GM23338 (cell line): Measurements from ENCODE around the gene CKLF. TPM values are rescaled to one million over a fixed set of nuclear protein-coding genes. Genes with fewer than 3 reads are reported as not detected.

Experiments used
- ATAC-seq: fragments of 200-7000 bp; cut with Tn5 transposase; 3 replicates; pipeline ENCODE4 v1.9.1; 2020
- DNase-seq: peaks from one replicate; pipeline ENCODE4 v3.0.0-alpha.2; 2015; ENCODE audit warnings: low spot score
- H2AFZ ChIP-seq: fragments of 200-600 bp; sonication (generic); 2 replicates; pipeline ENCODE4 v1.8.0; 2016; ENCODE audit warnings: antibody characterized with exemption, mild to moderate bottlenecking, moderate library complexity
- H3F3A ChIP-seq: fragments of 200-600 bp; sonication (generic); replicated peaks from 2 replicates; pipeline ENCODE4 v1.8.0; 2017; ENCODE audit warnings: antibody characterized with exemption, mixed run types, low read depth
- H3K27ac ChIP-seq: fragments of 200-600 bp; sonication (generic); 2 replicates; pipeline ENCODE4 v1.6.1; 2016; ENCODE audit warnings: low read depth
- H3K27me3 ChIP-seq: fragments of 200-600 bp; sonication (generic); 2 replicates; pipeline ENCODE4 v1.8.0; 2016; ENCODE audit warnings: mild to moderate bottlenecking, mixed run types, moderate library complexity; ENCODE audit not compliant: insufficient read depth
- H3K36me3 ChIP-seq: fragments of 200-600 bp; sonication (generic); 2 replicates; pipeline ENCODE4 v1.8.0; 2016; ENCODE audit warnings: mild to moderate bottlenecking; ENCODE audit not compliant: insufficient read depth
- H3K4me1 ChIP-seq: fragments of 200-600 bp; sonication (generic); 2 replicates; pipeline ENCODE4 v1.8.0; 2016; ENCODE audit warnings: mild to moderate bottlenecking, moderate library complexity; ENCODE audit not compliant: insufficient read depth
- H3K4me2 ChIP-seq: fragments of 200-600 bp; sonication (generic); 2 replicates; pipeline ENCODE4 v1.7.1; 2017; ENCODE audit warnings: mixed run types
- H3K4me3 ChIP-seq: fragments of 200-600 bp; sonication (generic); 2 replicates; pipeline ENCODE4 v1.6.1; 2016; ENCODE audit warnings: mixed run types
- H3K79me2 ChIP-seq: fragments of 200-600 bp; sonication (generic); replicated peaks from 2 replicates; pipeline ENCODE4 v1.8.0; 2017; ENCODE audit warnings: mild to moderate bottlenecking; ENCODE audit not compliant: insufficient read depth
- H3K9me2 ChIP-seq: fragments of 200-600 bp; sonication (generic); 2 replicates; pipeline ENCODE4 v1.8.0; 2017; ENCODE audit not compliant: insufficient read depth
- H4K20me1 ChIP-seq: fragments of 200-600 bp; sonication (generic); replicated peaks from 2 replicates; pipeline ENCODE4 v1.8.0; 2017; ENCODE audit warnings: mild to moderate bottlenecking; ENCODE audit not compliant: insufficient read depth
- H3K27ac Mint-ChIP-seq: 2 replicates; pipeline ENCODE4 v1.8.0; 2020; ENCODE audit warnings: inconsistent platforms, mild to moderate bottlenecking, moderate library complexity, mixed read lengths
- H3K27me3 Mint-ChIP-seq: 3 replicates; pipeline ENCODE4 v1.8.0; 2022; ENCODE audit warnings: low read depth, mild to moderate bottlenecking, moderate library complexity, mixed read lengths, inconsistent platforms; ENCODE audit not compliant: insufficient read depth, poor library complexity
- H3K36me3 Mint-ChIP-seq: 3 replicates; pipeline ENCODE4 v1.8.0; 2021; ENCODE audit warnings: low read depth, mild to moderate bottlenecking, inconsistent platforms, moderate library complexity, mixed read lengths
- H3K4me1 Mint-ChIP-seq: 3 replicates; pipeline ENCODE4 v1.8.0; 2020; ENCODE audit warnings: mild to moderate bottlenecking, inconsistent platforms, mixed read lengths
- H3K4me3 Mint-ChIP-seq: 3 replicates; pipeline ENCODE4 v1.8.0; 2021; ENCODE audit warnings: moderate library complexity, mild to moderate bottlenecking, inconsistent platforms, mixed read lengths
- H3K9me3 Mint-ChIP-seq: 3 replicates; pipeline ENCODE4 v1.8.0; 2020; ENCODE audit warnings: moderate library complexity, mild to moderate bottlenecking, inconsistent platforms, mixed read lengths
- EZH2 ChIP-seq: fragments of 200-600 bp; sonication (generic); IDR thresholded peaks from one replicate; pipeline ENCODE4 v1.8.0; 2017; ENCODE audit warnings: antibody characterized with exemption, mild to moderate bottlenecking, low read depth; ENCODE audit not compliant: unreplicated experiment
- JUNB ChIP-seq: IDR thresholded peaks from one replicate; pipeline ENCODE4 v1.6.1; 2016; ENCODE audit warnings: antibody characterized with exemption; ENCODE audit not compliant: unreplicated experiment
- NANOG ChIP-seq: IDR thresholded peaks from 2 replicates; pipeline ENCODE4 v1.6.1; 2016; ENCODE audit warnings: antibody characterized with exemption, borderline replicate concordance
- STAT1 ChIP-seq: IDR thresholded peaks from one replicate; pipeline ENCODE4 v1.6.1; 2016; ENCODE audit warnings: antibody characterized with exemption; ENCODE audit not compliant: unreplicated experiment
- ZNF114 ChIP-seq: fragments of 250-450 bp; sonication (Bioruptor Pico); IDR thresholded peaks from 2 replicates; pipeline ENCODE4 v1.5.0; 2020; ENCODE audit warnings: mild to moderate bottlenecking, moderate library complexity
- ZNF331 ChIP-seq: fragments of 250-450 bp; sonication (Bioruptor Pico); IDR thresholded peaks from 2 replicates; pipeline ENCODE4 v1.5.0; 2020; ENCODE audit warnings: low read depth, mild to moderate bottlenecking, moderate library complexity
- ZNF462 ChIP-seq: fragments of 250-450 bp; sonication (Bioruptor Pico); IDR thresholded peaks from 2 replicates; pipeline ENCODE4 v1.5.0; 2020; ENCODE audit warnings: mild to moderate bottlenecking, moderate library complexity
- polyA plus RNA-seq: library from polyadenylated mRNA; unstranded; fragments of >200 nt; fragmentation: Nextera tagmentation; extraction: Ambion mirVana; gene quantifications from 2 replicates; pipeline ENCODE4 v1.2.1, GENCODE V29; 2016
- total RNA-seq: library from RNA; depleted of rRNA; stranded (reverse); fragments of >200 nt; shearing (Covaris generic); gene quantifications from 2 replicates; pipeline ENCODE4 v1.2.3, GENCODE V29; 2014

Gene CKLF
- total and polyA plus RNA-seq, 2 experiments from 2014 or later = 25.5 to 60.0 TPM

- Histone ChIP-seq H4K20me1 (no peaks in the 10 kb centered on the region), H3K4me2 (no peak overlapping the region), H3F3A (no peaks in the 10 kb centered on the region), H3K36me3 (no peaks in the 10 kb centered on the region), H2AFZ (no peak overlapping the region), H3K27me3 (peaks cover 14% of the 10 kb centered on the region), H3K27ac (no peak overlapping the region), H3K9me2 (no peaks in the 10 kb centered on the region), H3K4me1 (peaks cover 11% of the 10 kb centered on the region), H3K4me3 (no peak overlapping the region), H3K79me2 (no peaks in the 10 kb centered on the region)
- no peak for DNase-seq
- TF ChIP-seq NANOG = no peak
- TF ChIP-seq ZNF114 (CRISPR knock-in tag) = no peak
- TF ChIP-seq ZNF331 = no peak
- TF ChIP-seq ZNF462 (CRISPR knock-in tag) = no peak
- TF ChIP-seq JUNB = no peak
- TF ChIP-seq STAT1 = no peak
- TF ChIP-seq EZH2 = no peak
- ATAC-seq = no peak
- Mint-ChIP-seq H3K27ac (no peak overlapping the region), H3K27me3 (peaks cover 16% of the 10 kb centered on the region), H3K4me1 (peaks cover 28% of the 10 kb centered on the region), H3K4me3 (no peak overlapping the region), H3K9me3 (no peaks in the 10 kb centered on the region; the same call in 2 of the 3 replicates), H3K36me3 (no peaks in the 10 kb centered on the region)
Measured at GRCh38 chr16:66585481-66586239, 33.3 kb downstream of the CKLF start.
